Fibroblast of gingiva (primary cell): ENCODE data around the gene IRF5.
A peak's percentile ranks its signal among the peaks of the same experiment; 100 is the strongest.

Experiments used
- DNase-seq: peaks from one replicate; pipeline ENCODE4 v3.0.0-alpha.2; 2011; ENCODE audit warnings: low read depth

IRF5 gene

DNA sequence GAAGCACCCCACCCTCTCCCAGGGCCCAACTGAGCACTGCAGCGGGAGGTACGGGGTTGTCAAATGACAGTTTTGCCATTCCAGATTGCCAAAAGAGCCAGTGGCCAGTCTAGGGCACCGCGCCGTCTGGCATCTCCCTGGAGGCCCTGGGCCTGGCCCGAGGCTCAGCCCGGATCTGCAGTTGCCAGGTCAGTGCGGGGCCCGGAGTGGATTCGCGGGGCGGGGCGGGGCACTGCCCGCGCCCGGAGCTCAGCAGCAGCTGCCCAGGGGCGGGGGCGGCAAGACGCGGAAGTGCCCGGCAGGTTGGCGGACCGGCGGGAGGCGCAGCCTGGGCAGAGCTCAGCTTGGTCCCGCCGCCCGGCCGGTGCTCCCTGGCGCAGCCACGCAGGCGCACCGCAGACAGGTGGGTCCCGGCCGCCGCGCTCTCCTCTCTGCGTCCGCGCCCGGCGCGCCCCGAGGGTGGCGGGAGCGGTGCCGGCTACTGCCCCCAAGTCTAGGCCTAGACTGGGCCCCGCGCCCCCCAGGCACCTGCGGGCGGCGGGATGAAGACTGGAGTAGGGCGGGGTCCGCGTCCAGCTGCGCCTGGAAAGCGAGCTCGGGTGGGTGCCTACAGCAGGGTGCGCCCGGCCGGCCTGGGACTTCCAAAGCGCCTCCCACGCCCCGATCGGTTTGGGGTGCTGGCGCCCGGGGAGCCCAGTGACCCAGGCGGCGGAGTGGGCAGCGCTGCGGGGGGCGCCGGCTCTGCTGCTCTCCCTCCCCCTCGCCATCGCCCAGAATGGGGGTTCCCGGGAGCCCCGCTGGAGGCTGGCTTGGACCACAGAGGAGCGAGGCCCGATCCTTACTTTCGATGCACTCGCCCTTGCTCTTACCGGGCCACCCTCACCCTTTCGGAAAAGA is at the start of gene IRF5:
IRF5 (plus strand) TSS at position 281 of the 897 bp plus-strand sequence. CDS start 4,155 bp downstream, outside the sequence.
- DNase-seq, result no peak

- DNase-seq, result no peak
Observed at GRCh38 chr7:128888039-128888755, 49.5 kb upstream of the IRF5 start.

DNA sequence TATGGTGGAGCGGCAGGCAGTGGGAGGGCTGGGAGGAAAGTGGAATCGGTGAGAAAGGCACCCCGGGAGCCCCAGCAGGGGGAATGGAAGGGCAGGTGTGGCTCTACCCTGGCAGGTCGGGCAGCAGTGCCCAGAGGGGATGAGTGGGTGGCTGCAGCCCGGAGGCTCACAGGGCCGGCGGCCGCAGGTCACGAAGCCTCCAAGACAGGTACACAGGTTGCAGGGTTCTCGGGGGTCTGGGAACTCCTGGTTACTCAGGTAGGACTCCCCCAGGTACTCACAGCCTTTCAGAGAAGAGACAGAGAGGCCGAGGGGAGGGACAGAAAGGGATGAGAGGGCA is 49.0 kb upstream of the IRF5 start:
- DNase-seq, result no peak

DNA sequence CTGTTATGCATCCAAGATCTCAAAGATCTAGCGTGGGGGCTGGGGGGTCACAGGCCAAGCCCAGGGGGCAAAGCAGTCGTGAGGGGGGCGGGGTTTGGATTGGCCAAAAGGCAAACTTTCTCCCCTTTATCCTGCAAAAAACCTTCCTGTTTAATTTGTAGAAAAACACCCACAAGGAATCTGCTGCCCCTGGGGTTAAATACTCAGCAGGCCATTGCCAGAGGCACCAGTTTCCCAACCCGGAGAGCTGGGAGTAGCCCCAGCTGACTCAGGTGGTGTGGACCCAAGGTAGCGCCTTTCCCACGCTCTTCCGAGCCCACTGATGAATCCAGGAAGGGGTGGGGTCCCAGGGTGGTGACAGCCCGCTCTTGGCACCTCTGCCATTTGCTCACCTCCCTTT is 48.6 kb upstream of the IRF5 start:
- no peak for DNase-seq

DNA sequence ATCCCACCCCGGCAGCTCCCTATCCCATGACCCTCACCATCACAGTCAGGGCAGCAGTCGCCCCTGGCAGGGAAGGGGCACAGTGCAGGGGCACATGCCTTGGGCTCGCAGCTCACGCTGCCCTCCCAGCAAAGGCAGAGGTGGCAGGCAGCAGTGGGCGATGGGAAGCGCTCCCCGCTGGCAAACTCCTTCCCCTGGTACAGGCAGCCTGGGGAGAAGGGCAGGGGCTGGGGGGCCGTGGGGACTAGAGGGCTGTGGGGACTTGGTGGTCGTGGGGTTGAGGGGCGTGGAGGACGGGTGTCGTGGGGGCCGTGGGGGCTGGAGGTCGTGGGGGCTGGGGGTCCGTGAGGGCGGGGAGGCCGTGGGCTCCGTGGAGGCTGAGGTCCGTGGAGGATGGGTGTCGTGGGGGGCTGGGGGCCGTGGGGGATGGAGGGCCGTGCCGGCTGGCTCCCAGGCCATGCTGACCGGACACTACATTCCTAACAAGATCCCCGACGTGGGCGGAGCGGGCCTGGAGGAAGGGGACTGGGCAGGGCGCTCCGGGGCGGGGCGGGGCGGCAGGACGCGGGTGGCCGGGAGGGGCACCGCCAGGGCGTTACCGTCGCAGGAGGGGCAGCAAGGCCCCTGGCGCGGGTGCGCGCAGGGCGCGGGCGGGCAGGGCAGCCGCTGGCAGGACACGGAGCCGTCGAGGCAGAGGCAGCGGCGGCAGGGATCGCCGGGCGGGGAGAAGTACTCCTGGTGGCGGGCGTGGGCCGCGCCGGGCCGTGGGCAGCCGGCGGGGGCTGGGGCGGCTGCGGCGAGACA is 47.2 kb upstream of the IRF5 start:
- no peak for DNase-seq

- DNase-seq, result no peak
Observed at GRCh38 chr7:128891110-128891941, 46.4 kb upstream of the IRF5 start.

DNA sequence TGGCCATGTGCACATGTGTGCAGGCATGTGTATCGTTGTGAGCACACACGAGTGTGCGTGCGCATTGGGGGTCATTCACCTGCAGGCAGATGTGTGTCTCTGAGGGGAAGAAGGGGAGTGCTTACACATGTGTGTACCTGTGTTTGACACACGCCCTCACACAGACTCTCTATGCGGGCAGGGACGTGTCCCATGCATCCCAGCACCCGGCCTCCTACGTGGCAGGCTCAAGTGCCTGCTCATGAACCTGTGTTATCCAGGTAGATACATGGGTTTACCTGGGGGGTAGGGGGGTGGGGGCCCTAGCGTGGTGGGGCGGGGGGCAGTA is 45.8 kb upstream of the IRF5 start:
- no peak for DNase-seq

DNA sequence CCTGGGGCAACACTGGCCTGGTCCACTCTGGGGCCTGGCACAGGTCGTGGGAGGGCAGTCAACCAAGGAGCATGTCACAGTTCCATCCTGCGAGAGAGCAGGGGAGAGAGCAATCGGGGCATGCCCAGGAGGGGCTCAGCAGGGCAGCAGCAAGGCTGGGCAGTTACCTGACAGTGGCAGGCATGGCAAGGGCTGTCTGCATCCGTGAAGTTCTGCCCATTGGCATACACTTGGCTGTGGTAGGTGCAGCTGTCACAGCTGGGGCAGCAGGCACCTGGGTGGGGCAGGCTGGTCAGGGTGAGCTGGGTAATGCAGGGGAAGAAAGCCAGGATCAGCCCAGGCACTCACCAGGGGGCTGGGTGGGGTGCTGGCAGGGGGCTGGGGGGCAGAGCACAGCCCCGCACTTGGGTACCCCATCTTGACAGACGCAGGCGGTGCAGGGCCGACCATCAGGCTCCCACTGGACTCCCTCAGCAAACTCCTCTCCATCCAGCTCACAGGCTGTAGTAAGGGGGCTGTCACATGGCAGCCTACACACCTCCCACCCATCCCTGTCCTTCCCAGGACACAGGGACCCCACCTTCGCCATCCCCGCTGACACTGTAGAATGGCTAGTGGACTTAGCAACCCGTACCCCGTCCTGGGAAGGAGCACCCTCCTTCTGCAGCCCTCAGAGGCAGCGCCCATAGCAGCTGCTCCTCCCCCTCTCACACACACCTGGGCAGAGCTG is 45.0 kb upstream of the IRF5 start:
- DNase-seq, result no peak

DNA sequence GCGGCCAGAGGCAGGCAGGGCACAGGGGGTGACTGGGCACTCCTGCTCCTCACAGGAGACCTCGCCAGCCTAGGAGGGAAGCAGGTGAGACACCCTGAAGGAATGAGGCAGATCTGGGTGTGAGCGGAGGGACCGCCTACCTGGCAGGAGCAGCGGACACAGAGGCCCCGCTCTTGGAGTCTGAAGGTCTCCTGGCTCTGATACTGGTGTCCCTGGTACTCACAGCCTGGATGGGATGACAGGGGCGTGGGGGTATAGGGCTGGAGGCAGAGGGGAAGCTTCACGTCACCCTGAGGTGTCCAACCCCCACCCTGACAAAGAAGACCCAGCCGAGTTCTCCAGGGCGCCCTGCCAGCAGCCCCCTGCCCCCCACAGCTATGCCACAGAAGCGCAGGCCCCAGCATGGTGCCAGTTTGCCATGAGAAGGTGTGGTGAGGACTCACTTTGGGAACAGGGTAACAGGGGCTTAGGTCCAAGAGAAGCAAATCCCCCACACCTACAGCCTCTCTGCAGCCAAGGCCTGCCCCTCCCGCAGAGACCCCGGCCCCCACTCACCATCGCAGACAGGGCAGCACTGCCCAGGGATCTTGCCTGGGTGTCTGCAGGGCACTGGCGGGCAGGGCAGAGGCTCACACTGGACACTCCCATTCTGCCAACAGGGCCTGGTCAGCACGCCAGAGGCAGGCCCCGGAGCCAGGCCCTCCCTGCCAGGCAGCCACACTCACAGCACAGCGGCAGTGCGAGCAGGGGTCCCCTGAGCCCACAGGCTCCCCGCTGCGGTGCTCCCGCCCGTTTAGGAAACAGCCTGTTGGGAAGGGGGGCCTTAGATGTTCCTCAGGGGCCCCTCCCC is 44.3 kb upstream of the IRF5 start:
- DNase-seq, result no peak

DNA sequence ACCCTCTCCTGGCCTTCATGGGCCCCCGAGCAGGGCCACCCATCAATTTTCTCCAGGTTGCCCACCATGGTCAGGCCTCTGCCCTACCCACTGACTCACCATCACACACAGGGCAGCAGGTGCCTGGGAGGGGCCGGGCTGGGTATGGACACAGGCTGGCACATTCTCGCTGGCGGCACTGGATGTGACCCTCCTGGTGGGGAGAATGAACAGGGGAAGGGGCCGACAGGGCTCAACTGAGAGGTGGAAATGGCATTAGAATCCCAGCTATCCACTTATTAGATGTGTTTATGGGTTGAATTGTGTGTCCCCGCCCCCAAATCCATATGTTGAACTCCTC is 43.7 kb upstream of the IRF5 start:
- DNase-seq, result no peak

- DNase-seq, result no peak
Observed at GRCh38 chr7:128895320-128895719, 42.4 kb upstream of the IRF5 start.

DNA sequence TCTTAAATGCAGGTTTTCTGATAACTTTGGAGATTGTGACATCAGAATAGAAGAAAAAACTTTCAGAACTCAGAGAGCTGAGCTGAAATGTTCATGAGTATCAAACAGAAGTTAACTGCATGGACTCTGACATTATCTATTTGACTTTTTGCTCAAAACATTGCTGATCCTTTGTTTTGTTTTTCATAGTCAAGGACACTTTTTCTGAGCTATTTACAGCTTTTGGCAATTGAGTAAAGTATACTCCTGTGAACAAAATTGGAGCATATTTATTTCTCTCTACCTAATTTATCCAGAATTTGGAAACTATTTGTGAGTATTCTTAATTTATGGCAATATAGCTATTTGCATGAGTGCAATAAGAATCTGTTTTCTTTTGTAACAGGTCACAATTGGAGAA is 38.3 kb upstream of the IRF5 start:
- DNase-seq, result no peak

DNA sequence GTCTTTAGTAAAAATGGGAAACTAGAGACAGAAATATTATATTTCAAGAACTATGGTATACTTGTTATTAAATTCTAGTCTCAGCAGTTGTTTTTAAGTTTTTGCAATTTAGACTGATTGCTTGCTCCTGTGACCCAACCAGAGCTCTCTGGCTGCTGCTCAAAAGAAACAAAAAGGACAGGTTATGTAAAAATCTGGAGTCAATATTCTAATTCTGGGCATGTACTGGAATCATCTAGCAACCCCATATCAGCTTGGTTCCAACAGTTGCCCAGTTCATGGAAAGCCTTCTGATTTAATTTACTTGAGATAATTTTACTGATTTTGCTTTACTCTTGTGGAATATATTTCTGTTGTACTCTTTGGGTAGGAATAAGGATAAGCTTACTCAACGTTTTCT is 37.5 kb upstream of the IRF5 start:
- no peak for DNase-seq

DNA sequence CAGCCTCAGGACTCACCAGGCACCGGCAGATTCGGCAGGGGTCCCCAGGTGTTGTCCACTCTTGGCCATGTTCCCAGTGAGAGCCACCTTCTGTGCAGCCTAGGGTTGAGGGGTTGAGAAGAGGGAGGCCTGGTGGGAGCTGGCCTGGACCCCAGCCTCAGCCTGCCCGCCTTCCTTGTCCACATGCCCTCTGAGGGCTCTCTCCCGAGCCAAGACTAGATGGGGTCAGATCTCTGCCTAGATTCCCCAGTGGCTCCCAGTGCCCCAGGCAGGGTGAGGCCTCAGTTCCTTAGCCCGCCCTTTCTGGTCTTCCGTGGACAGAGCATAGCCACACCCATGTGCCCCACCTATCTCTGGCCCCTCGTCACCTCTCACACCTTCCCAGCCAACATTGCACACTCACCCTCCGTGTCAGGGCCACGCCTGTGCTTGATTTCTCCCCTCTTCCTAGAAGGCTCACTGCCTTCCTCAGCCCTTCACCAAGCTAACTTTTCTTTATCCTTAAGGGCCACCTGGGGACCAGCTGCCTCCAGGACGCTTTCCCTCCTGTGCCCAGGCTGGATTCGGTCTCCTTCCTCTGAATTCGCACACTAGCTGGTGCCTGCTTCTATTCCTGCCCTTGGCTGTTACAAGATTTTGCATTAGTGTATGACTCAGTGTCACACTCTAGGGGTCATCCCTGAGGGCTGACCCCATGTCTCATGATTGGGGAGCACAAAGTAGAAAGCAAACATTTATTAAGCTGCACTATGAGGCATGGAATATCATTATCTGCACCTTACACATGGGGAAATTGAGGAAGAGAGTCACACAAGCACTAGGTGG is 34.8 kb upstream of the IRF5 start:
- no peak for DNase-seq

DNA sequence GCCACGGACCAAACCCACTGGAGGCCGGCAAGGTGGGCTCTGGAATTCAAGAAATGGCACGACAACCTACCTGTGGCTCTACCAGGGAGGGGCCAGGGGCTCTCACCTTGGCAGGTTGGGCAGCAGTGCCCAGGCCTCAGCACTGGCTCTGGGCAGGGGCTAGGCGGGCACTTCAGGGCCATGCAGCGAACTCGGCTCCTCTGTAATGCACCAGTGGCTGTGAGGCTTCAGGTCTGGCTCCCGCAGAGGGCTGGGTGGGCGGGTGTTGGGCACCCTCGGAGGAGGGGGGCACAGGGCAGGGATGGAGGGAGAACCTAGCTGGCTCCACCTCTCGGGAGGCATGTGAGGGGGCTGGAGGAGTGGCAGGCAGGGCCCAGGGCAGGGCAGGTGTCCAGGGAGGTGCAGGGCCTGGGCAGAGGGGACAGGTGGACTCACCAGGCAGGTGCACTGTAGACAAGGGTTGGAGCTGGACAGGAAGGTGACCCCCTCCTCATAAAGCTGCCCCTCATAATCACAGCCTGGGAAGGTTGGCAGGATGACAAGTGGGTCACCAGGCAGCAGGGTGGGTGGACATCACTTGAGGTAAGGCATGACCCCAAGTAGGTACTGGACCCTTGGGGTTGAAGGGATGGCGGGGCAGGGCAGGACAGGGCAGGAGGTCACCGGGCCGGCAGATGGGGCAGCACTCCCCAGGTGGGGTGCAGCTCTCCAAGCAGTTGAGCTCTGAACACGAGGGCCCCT is 33.9 kb upstream of the IRF5 start:
- no peak for DNase-seq

DNA sequence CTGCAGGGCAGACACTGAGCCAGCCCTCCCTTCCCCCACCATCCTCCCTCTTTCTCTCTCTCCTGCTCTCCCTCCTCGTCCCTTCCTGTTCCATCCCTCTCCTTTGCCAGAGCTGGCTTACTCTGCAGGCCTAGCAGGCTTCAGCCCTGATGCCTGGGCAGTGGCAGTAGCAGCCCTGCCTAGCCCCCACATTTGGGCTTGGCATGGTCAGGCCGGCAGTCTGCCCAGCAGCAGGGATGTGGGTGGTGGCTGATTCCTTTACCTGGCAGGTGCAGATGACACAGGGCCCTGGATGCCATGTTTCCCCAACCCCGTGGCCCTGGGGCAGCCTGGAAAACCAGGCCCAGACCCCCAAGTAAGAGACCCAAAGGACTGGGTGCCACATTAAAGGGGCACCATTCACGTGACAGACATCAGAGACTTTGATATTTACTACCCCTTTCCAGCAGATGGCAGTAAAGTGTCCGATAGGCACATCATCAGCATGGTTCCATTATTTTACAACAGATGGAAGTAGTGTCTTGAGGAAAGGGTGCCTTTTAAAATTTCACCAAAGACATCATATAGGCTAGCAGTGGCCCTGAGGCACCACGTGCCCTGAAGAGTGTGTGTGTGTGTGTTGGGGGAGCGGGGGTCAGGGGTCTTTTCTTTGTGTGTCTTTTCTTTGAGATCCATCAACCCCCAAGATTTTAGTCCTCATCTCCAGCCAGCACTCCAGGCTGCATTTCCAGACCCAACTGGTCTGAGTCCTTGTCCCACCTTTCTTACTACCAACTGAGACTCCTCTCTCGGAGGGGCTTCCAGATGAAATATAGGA is 33.1 kb upstream of the IRF5 start:
- peak; percentile 27 for DNase-seq

GRCh38 chr7:128906001-128906765 is 31.5 kb upstream of the IRF5 start:
- DNase-seq, result no peak
